HG03565 (cell line): Measurements from ENCODE around the gene USP5.

Experiments used
- ATAC-seq: cut with Tn5 transposase; IDR thresholded peaks from one replicate; pipeline ENCODE4 v1.9.1; 2021; ENCODE audit warnings: mild to moderate bottlenecking, moderate library complexity; ENCODE audit not compliant: unreplicated experiment

USP5 gene, protein sequence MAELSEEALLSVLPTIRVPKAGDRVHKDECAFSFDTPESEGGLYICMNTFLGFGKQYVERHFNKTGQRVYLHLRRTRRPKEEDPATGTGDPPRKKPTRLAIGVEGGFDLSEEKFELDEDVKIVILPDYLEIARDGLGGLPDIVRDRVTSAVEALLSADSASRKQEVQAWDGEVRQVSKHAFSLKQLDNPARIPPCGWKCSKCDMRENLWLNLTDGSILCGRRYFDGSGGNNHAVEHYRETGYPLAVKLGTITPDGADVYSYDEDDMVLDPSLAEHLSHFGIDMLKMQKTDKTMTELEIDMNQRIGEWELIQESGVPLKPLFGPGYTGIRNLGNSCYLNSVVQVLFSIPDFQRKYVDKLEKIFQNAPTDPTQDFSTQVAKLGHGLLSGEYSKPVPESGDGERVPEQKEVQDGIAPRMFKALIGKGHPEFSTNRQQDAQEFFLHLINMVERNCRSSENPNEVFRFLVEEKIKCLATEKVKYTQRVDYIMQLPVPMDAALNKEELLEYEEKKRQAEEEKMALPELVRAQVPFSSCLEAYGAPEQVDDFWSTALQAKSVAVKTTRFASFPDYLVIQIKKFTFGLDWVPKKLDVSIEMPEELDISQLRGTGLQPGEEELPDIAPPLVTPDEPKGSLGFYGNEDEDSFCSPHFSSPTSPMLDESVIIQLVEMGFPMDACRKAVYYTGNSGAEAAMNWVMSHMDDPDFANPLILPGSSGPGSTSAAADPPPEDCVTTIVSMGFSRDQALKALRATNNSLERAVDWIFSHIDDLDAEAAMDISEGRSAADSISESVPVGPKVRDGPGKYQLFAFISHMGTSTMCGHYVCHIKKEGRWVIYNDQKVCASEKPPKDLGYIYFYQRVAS

DNA sequence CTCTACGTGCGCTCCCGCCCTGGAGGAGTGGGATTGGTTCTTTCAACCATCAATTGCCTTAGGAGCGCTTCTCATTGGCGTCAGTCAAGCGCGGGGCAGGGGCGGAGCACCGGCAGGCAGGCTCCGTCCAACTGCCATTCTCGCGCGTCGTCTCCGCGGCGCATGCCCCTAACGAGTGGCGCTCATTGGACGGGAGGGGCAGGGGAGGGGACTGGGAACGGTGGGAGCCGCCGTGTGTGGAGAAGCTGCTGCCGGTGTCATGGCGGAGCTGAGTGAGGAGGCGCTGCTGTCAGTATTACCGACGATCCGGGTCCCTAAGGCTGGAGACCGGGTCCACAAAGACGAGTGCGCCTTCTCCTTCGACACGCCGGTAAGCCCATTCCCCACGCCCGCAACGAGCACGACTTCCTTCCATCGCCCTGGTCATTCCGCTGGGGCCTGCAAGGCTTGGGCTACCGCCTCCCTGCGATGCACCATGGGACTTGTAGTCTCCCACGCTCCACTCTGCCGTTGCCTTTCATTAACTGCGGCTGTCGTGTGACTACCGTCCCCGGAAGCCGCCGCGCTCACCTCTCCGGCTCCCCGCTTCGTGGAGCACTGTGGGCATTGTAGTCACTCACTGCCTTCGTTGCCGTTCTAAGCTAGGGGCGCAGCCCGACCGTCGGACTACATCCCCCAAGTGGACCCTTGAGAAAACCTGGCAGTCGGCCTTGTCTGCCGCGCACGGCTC, at the start of gene USP5:
USP5 (plus strand) TSS at position 230 of the 730 bp plus-strand sequence; CDS start at position 260, 30 bp downstream.
- peak; percentile 73 for ATAC-seq

GRCh38 chr12:6807170-6807569, 44.8 kb upstream of the USP5 start:
- ATAC-seq, result no peak

DNA sequence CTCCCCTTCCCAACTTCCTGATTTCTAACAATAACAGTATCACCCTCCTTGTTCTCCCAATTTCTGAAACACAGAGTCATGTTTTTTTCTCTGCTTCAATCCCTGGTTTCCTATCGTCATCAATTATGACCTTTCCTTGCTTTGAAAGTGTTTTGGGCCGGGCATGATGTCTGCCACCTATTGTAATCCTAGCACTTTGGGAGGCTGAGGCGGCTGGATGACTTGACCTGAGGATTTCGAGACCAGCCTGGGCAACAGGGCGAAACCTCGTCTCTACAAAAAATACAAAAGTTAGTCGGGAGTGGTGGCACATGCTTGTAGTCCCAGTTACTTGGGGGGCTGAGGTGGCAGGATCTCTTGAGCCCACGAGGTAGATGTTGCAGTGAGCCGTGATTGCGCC, 42.9 kb upstream of the USP5 start:
- ATAC-seq, result no peak

DNA sequence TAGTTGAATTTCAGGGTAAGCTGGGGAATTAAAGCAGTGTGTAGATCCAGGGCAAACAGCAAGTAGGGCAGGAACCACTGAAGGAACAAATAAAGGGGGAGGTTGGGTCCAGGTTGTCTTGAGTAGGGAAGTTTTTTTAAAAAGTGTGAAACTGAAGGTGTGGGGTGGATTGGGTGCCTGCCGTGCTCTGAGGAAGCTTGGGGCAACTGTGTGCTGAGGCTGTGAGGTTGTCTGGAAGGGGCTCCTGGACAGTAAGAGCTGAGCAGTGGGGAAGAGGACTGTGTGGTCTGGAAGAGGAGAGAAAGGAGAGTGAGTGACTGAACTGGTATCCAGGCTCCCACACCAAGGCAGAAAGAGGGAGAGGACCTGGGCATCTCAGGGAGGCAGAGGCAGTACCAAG, 41.2 kb upstream of the USP5 start:
- no peak for ATAC-seq

- ATAC-seq, result no peak
Measured at GRCh38 chr12:6813363-6813762, 38.6 kb upstream of the USP5 start.

DNA sequence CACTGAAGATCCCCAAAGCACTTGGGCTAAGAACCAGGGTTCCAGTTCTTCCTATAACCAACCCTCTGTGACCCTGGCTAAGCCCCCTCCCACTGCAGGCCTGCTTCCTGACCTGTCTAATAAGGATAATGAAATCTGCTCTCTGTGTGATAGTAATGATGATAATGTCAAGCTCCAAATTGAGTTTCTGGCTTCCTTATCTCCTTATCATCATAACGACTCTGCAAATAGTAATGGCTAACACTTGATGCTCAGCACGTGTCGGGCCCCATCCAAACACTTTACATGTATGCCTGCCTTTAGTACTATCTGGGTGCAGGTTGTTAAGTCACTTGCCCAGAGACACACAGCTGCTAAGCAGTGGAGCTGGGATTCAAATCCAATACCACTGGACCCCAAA, 35.4 kb upstream of the USP5 start:
- ATAC-seq, result no peak

GRCh38 chr12:6817098-6817497, 34.9 kb upstream of the USP5 start:
- no peak for ATAC-seq

GRCh38 chr12:6817662-6818157, 34.2 kb upstream of the USP5 start:
- ATAC-seq, result no peak

GRCh38 chr12:6818222-6818621, 33.7 kb upstream of the USP5 start:
- no peak for ATAC-seq

GRCh38 chr12:6818645-6819044, 33.3 kb upstream of the USP5 start:
- no peak for ATAC-seq

GRCh38 chr12:6819106-6820030, 32.6 kb upstream of the USP5 start:
- ATAC-seq, result no peak

DNA sequence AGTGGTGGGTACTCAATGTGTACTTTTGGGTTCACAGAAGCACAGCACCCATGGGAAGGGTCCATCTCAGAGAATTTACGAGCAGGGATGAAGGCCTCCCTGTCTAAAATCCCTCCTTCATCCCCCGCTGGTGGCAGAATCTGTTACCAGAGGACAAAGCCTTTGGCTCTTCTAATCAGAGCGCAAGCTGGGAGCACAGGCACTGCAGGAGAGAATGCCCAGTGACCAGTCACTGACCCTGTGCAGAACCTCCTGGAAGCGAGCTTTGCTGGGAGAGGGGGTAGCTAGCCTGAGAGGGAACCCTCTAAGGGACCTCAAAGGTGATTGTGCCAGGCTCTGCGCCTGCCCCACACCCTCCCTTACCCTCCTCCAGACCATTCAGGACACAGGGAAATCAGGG, 31.8 kb upstream of the USP5 start:
- no peak for ATAC-seq

DNA sequence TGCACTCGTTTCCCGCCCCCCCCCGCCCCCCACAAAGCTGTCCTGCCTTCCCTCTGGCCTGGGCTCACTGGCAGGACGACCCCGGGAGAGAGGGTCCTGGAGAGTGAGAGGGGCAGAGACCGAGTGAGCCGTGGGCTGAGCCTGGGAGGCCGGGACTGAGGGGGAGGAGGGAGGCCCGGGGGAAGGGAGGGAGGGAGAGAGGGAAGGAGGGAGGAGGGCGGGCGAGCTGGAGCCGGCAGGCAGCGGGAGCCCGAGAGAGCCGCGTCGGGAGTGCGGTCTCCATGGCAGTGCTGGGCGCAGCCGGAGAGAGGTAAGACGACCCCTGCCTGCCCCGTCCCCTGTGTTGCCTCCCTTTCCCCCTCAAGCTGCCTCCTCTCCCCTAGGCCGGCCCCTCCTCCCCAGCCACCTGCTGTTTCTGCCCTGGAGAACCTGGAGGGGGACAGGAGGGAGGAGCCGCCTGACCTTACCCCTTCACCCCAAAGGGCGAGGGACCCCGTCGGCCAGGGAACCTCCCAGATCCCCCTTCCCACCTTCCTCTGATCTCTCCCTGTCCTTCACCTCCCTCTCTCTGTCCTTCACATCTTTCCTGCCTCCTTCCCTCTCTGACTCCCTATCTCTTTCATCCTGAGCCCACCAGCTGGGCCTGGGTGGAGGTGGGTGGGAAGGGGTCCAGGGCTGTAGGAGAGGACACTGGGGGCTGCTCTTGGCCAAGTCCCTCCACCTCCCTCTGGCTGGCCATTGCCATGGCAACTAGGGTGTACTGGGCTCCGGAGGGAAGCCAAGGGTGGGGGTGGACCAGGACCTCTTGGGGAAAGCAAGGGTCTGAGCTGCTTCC, 30.1 kb upstream of the USP5 start, which contains the start of gene GPR162:
GPR162 (plus strand) TSS at position 231 of the 835 bp plus-strand sequence. CDS start 2,078 bp downstream, outside the sequence.
- no peak for ATAC-seq

DNA sequence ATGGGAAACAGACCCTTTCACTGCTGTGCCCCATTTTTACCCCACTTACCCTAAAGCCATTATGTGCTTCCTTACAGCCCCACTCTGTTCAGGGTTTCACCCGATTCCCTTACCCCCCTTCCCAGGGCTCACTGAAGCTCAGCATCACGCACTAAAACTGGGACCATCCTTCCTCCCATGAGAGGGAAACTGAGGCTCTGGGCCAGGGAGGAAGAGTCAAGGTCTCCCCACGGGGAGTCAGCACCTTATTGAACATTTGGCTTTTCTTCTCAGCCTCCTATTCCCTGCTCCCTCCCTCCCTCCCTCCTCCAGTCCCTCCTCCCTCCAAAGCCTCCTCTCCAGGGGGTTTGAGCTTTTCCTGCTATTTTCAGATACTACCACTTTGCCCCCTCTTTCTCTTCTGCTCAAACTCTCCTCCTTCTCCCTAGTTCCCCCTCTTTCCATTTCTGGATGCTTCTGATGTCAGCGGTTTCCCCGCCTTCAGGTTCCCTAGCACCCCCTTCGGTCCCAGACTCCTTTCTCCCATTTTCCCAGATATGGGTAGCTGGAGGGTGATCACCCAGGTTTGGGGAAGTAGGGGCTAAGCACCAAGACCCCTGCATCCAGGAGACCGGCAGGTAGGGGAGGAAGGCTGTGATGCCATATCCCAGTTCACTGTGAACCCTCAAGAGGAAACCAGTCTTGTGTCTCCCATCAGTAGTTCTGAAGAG, 29.4 kb upstream of the USP5 start:
- no peak for ATAC-seq

DNA sequence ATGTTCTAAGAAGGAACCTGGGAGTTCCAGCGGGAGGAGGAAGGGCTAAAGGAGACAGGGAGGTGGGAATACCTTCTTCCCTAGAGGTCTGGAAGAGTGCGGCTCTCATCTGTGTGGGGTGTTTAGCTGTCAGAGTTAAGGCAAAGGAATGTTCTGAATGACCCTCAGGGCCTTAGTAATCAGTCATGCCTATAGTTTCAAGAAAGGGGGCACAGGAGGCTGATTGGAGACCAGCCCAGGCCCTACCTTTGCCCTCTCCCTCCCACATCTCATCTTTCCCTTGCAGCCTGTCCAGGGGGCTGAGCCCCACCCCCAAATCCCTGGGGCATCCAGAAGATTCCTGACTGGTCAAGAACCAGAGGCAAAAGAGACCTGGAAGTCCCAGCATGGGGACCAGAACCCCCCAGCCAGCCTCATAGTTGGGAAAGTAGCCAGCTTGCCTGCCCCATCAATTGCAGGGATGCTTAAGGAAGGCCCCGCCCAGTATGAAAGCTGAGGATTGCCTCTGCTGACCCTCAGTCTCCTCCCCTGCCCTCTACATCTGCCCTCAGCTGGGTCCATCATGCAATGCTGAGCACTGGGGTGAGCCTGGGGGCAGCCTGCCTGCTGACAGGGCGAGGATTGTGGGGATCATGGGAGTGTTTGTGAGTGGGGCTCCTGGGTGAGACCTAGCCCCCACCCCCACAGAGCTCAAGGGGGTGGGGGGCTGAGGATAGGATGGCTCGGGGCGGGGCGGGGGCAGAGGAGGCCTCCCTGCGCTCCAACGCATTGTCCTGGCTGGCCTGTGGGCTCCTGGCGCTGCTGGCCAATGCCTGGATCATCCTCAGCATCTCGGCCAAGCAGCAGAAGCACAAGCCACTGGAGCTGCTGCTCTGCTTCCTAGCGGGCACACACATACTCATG, 28.5 kb upstream of the USP5 start:
- no peak for ATAC-seq

DNA sequence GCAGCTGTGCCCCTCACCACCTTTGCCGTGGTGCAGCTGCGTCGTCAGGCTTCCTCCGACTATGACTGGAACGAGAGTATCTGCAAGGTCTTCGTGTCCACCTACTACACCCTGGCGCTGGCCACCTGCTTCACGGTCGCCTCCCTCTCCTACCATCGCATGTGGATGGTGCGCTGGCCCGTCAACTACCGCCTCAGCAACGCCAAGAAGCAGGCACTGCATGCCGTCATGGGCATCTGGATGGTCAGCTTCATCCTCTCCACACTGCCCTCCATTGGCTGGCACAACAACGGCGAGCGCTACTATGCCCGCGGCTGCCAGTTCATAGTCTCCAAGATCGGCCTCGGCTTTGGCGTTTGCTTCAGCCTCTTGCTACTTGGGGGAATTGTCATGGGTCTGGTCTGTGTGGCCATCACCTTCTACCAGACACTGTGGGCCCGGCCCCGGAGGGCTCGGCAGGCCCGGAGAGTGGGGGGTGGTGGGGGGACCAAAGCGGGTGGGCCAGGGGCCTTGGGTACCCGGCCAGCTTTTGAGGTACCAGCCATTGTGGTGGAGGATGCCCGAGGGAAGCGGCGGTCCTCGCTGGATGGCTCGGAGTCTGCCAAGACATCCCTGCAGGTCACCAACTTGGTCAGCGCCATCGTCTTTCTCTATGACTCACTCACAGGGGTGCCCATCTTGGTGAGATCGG, 27.7 kb upstream of the USP5 start:
- no peak for ATAC-seq

- ATAC-seq, result no peak
Measured at GRCh38 chr12:6824901-6825381, 27.0 kb upstream of the USP5 start.
